Uterus (tissue), 4 donors: ENCODE data around the gene ZNF710. TPM values are rescaled to one million over a fixed set of nuclear protein-coding genes. Genes with fewer than 3 reads are reported as not detected.

Experiments used
- DNase-seq, 2 donors: peaks; one replicate each; pipeline ENCODE4 v3.0.0-alpha.2; 2019 to 2020
- H3K27ac ChIP-seq, 2 donors: fragments of 200-600 bp; sonication (generic); 1 replicate in 1 of 2; 2 replicates in 1 of 2; pipeline ENCODE4 v1.5.1; 2016 to 2018
- H3K27me3 ChIP-seq, 2 donors: fragments of 200-600 bp; sonication (generic); one replicate each; pipeline ENCODE4 v1.5.1; 2018 to 2019; ENCODE audit warnings: control low read depth in 1 of 2
- H3K36me3 ChIP-seq, 2 donors: fragments of 200-600 bp; sonication (generic); one replicate each; pipeline ENCODE4 v1.5.1; 2019; ENCODE audit warnings: control low read depth in 1 of 2
- H3K4me1 ChIP-seq, 2 donors: fragments of 200-600 bp; sonication (generic); one replicate each; pipeline ENCODE4 v1.5.1; 2018 to 2019; ENCODE audit warnings: control low read depth in 1 of 2
- H3K4me3 ChIP-seq, 2 donors: fragments of 200-600 bp; sonication (generic); 1 replicate in 1 of 2; 2 replicates in 1 of 2; pipeline ENCODE4 v1.5.1; 2018 to 2019; ENCODE audit warnings: mild to moderate bottlenecking in 1 of 2
- H3K9me3 ChIP-seq, 2 donors: fragments of 200-600 bp; sonication (generic); one replicate each; pipeline ENCODE4 v1.5.1; 2019; ENCODE audit warnings: control low read depth in 1 of 2
- POLR2A ChIP-seq, 2 donors: fragments of 450-650 bp; IDR thresholded peaks; one replicate each; pipeline ENCODE4 v1.6.1; 2016; ENCODE audit warnings: antibody characterized with exemption in 2 of 2, mild to moderate bottlenecking in 1 of 2, moderate library complexity in 1 of 2
- intact Hi-C: fragments of 100-400 bp; cut with DNase I; formaldehyde crosslinking; loops from one replicate; pipeline ENCODE4 v1.15.1; 2023; ENCODE audit warnings: low total_unique reads
- total RNA-seq, 4 donors: library from RNA; depleted of rRNA in 3 of 4; stranded (reverse); fragments of >200 nt in 3 of 4; gene quantifications; one replicate each; pipeline versions ENCODE4 v1.1.0 to v1.2.4, GENCODE V29; 2014 to 2023
- TF ChIP-seq, protein P1 (sequence below), 4 experiments: fragments of 200-600 bp in 2 of 4; fragments of 450-650 bp in 2 of 4; sonication (generic) in 2 of 4; IDR thresholded peaks; one replicate each; pipeline ENCODE4 v1.5.1; 2016 to 2019; ENCODE audit warnings: antibody characterized with exemption in 4 of 4, mild to moderate bottlenecking in 2 of 4, moderate library complexity in 1 of 4
- donor health status: DM: yes; HTN: yes; CAD: no.

The ZNF710 gene
- total RNA-seq, 4 donors from 2014 or later = 2.3 to 22.2 (median 8.4) TPM

DNA sequence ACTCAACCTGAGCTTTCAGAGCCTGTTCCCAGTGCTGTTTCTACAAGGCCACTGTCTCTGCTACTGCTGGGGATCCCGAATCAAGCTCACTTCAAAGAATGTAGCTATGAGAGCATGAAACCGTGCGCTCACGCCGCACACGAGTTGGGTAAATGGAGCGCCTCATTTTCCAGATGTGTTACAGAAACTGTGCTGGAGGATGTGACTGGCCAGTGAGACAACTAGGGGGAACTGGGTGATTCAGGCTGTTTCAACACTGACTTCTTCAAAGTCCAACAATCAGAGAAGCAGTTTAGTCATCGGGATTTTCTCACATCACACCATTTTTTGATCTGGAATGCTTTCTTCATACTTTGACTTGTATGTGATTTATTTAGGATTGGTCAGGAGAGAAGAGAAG, 3.5 kb downstream of the ZNF710 start:
- Histone ChIP-seq H3K9me3 (no peaks in the 10 kb centered on the region), H3K36me3 (no peaks in the 10 kb centered on the region), H3K27me3 (no peaks in the 10 kb centered on the region), H3K27ac (peak overlapping the region; percentile 13 to 25), H3K4me1 (peaks cover 0 to 7% of the 10 kb centered on the region in 2 donors), H3K4me3 (no peak overlapping the region)
- peak in 1 of 2 donors; percentile 38 for DNase-seq
- intact Hi-C loops = no loop called here
- TF ChIP-seq, protein P1, sequence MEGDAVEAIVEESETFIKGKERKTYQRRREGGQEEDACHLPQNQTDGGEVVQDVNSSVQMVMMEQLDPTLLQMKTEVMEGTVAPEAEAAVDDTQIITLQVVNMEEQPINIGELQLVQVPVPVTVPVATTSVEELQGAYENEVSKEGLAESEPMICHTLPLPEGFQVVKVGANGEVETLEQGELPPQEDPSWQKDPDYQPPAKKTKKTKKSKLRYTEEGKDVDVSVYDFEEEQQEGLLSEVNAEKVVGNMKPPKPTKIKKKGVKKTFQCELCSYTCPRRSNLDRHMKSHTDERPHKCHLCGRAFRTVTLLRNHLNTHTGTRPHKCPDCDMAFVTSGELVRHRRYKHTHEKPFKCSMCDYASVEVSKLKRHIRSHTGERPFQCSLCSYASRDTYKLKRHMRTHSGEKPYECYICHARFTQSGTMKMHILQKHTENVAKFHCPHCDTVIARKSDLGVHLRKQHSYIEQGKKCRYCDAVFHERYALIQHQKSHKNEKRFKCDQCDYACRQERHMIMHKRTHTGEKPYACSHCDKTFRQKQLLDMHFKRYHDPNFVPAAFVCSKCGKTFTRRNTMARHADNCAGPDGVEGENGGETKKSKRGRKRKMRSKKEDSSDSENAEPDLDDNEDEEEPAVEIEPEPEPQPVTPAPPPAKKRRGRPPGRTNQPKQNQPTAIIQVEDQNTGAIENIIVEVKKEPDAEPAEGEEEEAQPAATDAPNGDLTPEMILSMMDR (IDR thresholded peaks at IDR 0.05) = no peak
- TF ChIP-seq POLR2A (IDR thresholded peaks at IDR 0.05) = no peak

GRCh38 chr15:90006217-90007075, 5.3 kb downstream of the ZNF710 start:
- peaks cover 0 to 7% of the 10 kb centered on the region in 2 donors for H3K4me1 ChIP-seq
- no peak for TF ChIP-seq POLR2A (IDR thresholded peaks at IDR 0.05)
- TF ChIP-seq, protein P1 (IDR thresholded peaks at IDR 0.05) = no peak

GRCh38 chr15:90007076-90007460, 5.9 kb downstream of the ZNF710 start:
- Histone ChIP-seq H3K9me3 (peaks cover 0 to 6% of the 10 kb centered on the region in 2 donors), H3K27ac (no peak overlapping the region), H3K27me3 (no peaks in the 10 kb centered on the region), H3K36me3 (no peaks in the 10 kb centered on the region), H3K4me1 (peaks cover 0 to 7% of the 10 kb centered on the region in 2 donors), H3K4me3 (no peak overlapping the region)
- intact Hi-C loops = no loop called here
- TF ChIP-seq, protein P1 (IDR thresholded peaks at IDR 0.05) = no peak
- no peak for TF ChIP-seq POLR2A (IDR thresholded peaks at IDR 0.05)
- no peak for DNase-seq

More at GRCh38 chr15:90006217-90007075, 5.3 kb downstream of the ZNF710 start:
- Histone ChIP-seq H3K36me3 (no peaks in the 10 kb centered on the region), H3K9me3 (no peaks in the 10 kb centered on the region), H3K4me3 (no peak overlapping the region), H3K27me3 (no peaks in the 10 kb centered on the region), H3K27ac (no peak overlapping the region)
- intact Hi-C loops = no loop called here
- DNase-seq = no peak

DNA sequence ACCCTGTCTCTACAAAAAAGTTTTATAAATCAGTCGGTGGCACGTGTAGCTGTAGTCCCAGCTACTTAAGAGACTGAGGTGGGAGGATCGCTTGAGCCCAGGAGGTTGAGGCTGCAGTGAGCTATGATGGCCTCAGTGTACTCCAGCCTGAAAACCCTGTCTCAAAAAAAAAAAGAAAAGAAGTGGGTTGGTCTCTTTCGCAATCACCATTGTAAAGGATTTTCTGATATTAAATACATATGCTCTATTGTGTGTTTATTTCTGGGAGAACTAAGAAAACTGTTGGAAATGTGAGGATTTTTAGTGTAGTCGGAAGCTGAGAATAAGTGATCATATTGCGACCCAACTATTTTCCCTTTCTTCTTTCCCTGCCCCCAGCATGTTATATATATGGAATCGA, 7.5 kb downstream of the ZNF710 start:
- intact Hi-C loops = no loop called here
- no peaks in the 10 kb centered on the region for H3K27me3 ChIP-seq
- peaks cover 0 to 8% of the 10 kb centered on the region in 2 donors for H3K9me3 ChIP-seq
- TF ChIP-seq, protein P1 (IDR thresholded peaks at IDR 0.05) = no peak
- no peak for TF ChIP-seq POLR2A (IDR thresholded peaks at IDR 0.05)
- H3K36me3 ChIP-seq = no peaks in the 10 kb centered on the region
- H3K4me3 ChIP-seq = no peak overlapping the region
- H3K4me1 ChIP-seq = no peaks in the 10 kb centered on the region
- H3K27ac ChIP-seq = no peak overlapping the region
- no peak for DNase-seq

DNA sequence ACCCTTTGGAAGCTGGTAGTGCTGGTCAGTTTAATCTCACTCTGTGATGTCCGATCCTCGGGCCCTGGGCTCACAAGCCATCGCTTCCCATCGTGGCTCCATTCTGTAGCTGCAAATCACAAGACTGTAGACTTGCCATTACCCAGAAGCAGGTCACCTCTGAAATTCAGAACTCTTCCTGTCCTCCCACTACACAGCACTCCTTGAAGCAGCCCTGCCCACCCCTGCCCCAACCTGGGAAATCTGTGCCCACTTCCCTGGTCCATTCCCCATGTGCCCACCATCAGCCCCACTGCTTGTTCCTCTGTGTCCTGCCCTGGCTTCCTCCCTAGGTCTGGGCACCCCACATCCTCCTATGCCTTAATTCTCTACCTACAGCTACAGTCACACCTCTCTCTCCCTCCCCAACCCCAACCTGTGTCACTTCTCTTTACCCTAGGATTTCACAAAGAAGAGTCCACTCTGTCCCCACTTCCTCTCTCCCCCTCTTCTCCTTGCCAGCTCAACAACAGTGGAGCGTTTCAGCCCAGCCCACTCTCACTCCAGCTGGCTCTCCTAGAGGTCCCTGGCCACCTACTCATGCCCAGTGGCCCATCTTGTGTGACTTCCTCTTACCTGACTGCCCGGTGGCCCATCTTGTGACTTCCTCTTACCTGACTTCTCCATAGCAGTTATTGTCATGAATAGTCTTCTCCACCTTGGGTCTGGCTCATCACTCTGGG, 8.3 kb downstream of the ZNF710 start:
- no peak overlapping the region for H3K27ac ChIP-seq
- intact Hi-C loops = no loop called here
- no peak for TF ChIP-seq POLR2A (IDR thresholded peaks at IDR 0.05)
- TF ChIP-seq, protein P1 (IDR thresholded peaks at IDR 0.05) = no peak
- H3K4me3 ChIP-seq = no peak overlapping the region
- H3K27me3 ChIP-seq = no peaks in the 10 kb centered on the region
- H3K9me3 ChIP-seq = peaks cover 0 to 8% of the 10 kb centered on the region in 2 donors
- DNase-seq = no peak
- no peaks in the 10 kb centered on the region for H3K36me3 ChIP-seq
- H3K4me1 ChIP-seq = no peaks in the 10 kb centered on the region
